ENCODE measurements around the gene UBE4B.
"Not testable (repeated sequence)": the region's sequence is repeated elsewhere in the genome, so short reads cannot be mapped to it uniquely, and the experiment has no call there.

DNA sequence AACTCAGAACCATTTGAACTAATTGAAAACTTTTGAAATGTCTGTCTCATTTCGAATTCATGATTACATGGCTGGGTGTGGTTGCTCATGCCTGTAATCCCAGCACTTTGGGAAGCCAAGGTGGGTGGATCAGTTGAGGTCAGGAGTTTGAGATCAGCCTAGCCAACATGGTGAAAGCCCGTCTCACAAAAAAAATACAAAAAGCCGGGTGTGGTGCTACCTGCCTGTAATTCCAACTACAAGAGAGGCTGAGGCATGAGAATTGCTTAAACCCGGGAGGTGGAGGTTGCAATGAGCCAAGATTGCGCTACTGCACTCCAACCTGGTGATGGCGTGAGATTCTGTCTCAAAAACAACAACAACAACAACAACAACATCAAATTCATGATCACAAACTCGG, 40.6 kb downstream of the UBE4B start:
- TF ChIP-seq EZH2 (optimal IDR thresholded peaks at IDR 0.05; ENCODE audit: low read depth, low read length); EZH2phosphoT487 (IDR thresholded peaks at IDR 0.05; ENCODE audit: low read length): not testable (repeated sequence)

Data from MM.1S (cell line).